Lung (tissue), 16 donors: Measurements from ENCODE around the gene SUGT1. TPM values are rescaled to one million over a fixed set of nuclear protein-coding genes. Genes with fewer than 3 reads are reported as not detected.
"Not testable (repeated sequence)": the region's sequence is repeated elsewhere in the genome, so short reads cannot be mapped to it uniquely, and the experiment has no call there.

Experiments
- ATAC-seq: fragments of 200-7000 bp; cut with Tn5 transposase; one replicate; pipeline ENCODE4 v1.9.1; 2020; ENCODE audit warnings: moderate number of reproducible peaks; ENCODE audit not compliant: insufficient read depth, low FRiP score
- DNase-seq, 3 donors: peaks; one replicate each; pipeline ENCODE4 v3.0.0-alpha.2; 2013 to 2017
- H3K27ac ChIP-seq, 2 donors: one replicate each; pipeline ENCODE4 v1.5.1; 2013; ENCODE audit warnings: mild to moderate bottlenecking in 2 of 2, moderate library complexity in 2 of 2, control low read depth in 1 of 2, inconsistent platforms in 1 of 2, low read depth in 1 of 2, low read length in 1 of 2
- H3K27me3 ChIP-seq, 3 donors: one replicate each; pipeline ENCODE4 v1.5.1; 2013; ENCODE audit warnings: low read length in 2 of 3; ENCODE audit not compliant: control insufficient read depth in 3 of 3, insufficient read depth in 3 of 3
- H3K36me3 ChIP-seq, 4 donors: one replicate each; pipeline ENCODE4 v1.5.1; 2013; ENCODE audit warnings: low read length in 4 of 4, mild to moderate bottlenecking in 1 of 4, moderate library complexity in 1 of 4; ENCODE audit not compliant: control insufficient read depth in 4 of 4, insufficient read depth in 4 of 4
- H3K4me1 ChIP-seq, 5 donors: one replicate each; pipeline ENCODE4 v1.5.1; 2013; ENCODE audit warnings: low read length in 5 of 5, mild to moderate bottlenecking in 2 of 5, moderate library complexity in 1 of 5; ENCODE audit not compliant: control insufficient read depth in 5 of 5, insufficient read depth in 5 of 5
- H3K4me3 ChIP-seq: one replicate; pipeline ENCODE4 v1.5.1; 2013; ENCODE audit warnings: mild to moderate bottlenecking, control low read depth, moderate library complexity
- H3K9ac ChIP-seq, 2 donors: one replicate each; pipeline ENCODE4 v1.5.1; 2013; ENCODE audit warnings: low read length in 2 of 2, control low read depth in 1 of 2; ENCODE audit not compliant: insufficient read depth in 1 of 2
- H3K9me3 ChIP-seq, 4 donors: one replicate each; pipeline ENCODE4 v1.5.1; 2013; ENCODE audit warnings: low read length in 3 of 4, mild to moderate bottlenecking in 1 of 4, moderate library complexity in 1 of 4; ENCODE audit not compliant: control insufficient read depth in 4 of 4, insufficient read depth in 3 of 4
- WGBS, 2 donors: extraction: QIAGEN DNeasy Blood & Tissue Kit; methylation state at CpG; one replicate each; pipeline ENCODE4 v1.1.7; 2013; 5-methylcytosine and 5-hydroxymethylcytosine counted together
- long read RNA-seq, 5 donors: transcript quantifications; one replicate each; lab custom pipeline, GENCODE V29; 2026
- polyA plus RNA-seq, 2 donors: library from polyadenylated mRNA; stranded (reverse); fragments of 200-250 nt; gene quantifications; one replicate each; pipeline ENCODE4 v1.2.1, GENCODE V29; 2013
- total RNA-seq, 2 donors: library from RNA; depleted of rRNA in 1 of 2; stranded (reverse); fragments of >200 nt in 1 of 2; gene quantifications; one replicate each; pipeline ENCODE4 v1.2.1, GENCODE V29; 2014 to 2021
- TF ChIP-seq, protein P1 (sequence below): IDR thresholded peaks from 2 replicates; pipeline ENCODE4 v1.5.1; 2012; ENCODE audit warnings: mild to moderate bottlenecking; ENCODE audit errors: control extremely low read depth, extremely low read depth
- donor health status: control.
- donor health status: control.
- donor health status: Bipolar disorder and iron deficiency.
- donor health status: healthy.
- donor health status: DM: yes; HTN: yes; CAD: no.

SUGT1 gene
- total RNA-seq (10 to 100 TPM; 39.2 to 48.7 TPM), polyA plus RNA-seq (10 to 100 TPM; 30.6 to 37.0 TPM)
- long read RNA-seq, donor 1, transcript SUGT1-204 (1 exons, 2,802 nt) = major isoform, 5 of 22 reads
- long read RNA-seq, donor 1, partial matches to known transcripts = 5 of 22 reads
- long read RNA-seq, donor 1, other reads (novel, unspliced or antisense) = 11 of 22 reads
- long read RNA-seq, donor 2, partial matches to known transcripts = 0 of 3 reads
- long read RNA-seq, donor 2, other reads (novel, unspliced or antisense) = 0 of 3 reads
- long read RNA-seq, donor 3, partial matches to known transcripts = 0 of 2 reads
- long read RNA-seq, donor 3, other reads (novel, unspliced or antisense) = 0 of 2 reads
- long read RNA-seq, donor 4, transcript SUGT1-204 (1 exons, 2,802 nt) = major isoform, 5 of 5 reads
- long read RNA-seq, donor 4, partial matches to known transcripts = 0 of 5 reads
- long read RNA-seq, donor 4, other reads (novel, unspliced or antisense) = 0 of 5 reads
- long read RNA-seq, donor 5, full-length matches to known transcripts = 9 of 38 reads
- long read RNA-seq, donor 5, partial matches to known transcripts = 24 of 38 reads
- long read RNA-seq, donor 5, other reads (novel, unspliced or antisense) = 5 of 38 reads

DNA sequence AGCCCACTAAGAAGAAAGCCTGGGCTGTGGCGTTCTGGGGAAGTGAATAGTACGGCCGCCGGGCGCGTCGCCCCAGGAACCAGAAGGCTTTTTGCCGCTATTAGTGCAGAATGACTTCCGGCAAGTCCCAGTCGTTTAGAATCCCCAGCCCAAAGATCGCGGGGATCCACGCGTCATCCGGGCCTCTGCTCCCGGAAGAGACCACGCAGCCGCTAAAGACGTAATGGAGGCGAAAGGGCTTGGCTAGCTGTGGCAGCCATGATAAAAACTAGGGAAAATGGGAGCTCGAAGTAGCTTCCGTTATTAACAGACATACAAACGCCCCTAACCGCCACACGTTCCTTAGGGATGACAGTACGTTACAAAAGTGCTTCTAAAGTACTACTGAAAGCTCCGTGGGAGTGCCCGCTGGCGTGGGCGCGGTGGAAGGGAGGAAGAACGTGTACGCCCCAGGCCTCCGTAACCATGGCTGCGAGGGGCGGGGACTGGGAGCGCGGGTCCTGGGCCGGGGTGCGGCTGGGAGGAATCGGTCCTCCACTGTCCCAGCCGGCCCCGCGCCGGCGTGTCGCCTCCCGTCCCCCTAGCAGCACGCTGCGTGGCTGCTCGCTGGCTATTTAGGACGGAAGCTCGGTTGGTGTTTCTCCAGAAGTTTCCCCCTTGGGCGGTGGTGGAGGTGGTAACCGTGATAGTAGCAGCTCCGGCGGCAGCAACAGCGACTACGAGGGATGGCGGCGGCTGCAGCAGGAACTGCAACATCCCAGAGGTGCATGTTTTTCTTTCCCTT, at the start of gene SUGT1:
Gene SUGT1, plus strand, starts transcription at position 641 of the 784 bp plus-strand sequence. Its CDS starts 85 bp downstream, at position 726.
- Histone ChIP-seq H3K4me1 (peaks cover 0 to 27% (median 12%) of the 10 kb centered on the region in 5 donors), H3K27ac (peak within 1 kb of the TSS; percentile 89 to 99)

DNA sequence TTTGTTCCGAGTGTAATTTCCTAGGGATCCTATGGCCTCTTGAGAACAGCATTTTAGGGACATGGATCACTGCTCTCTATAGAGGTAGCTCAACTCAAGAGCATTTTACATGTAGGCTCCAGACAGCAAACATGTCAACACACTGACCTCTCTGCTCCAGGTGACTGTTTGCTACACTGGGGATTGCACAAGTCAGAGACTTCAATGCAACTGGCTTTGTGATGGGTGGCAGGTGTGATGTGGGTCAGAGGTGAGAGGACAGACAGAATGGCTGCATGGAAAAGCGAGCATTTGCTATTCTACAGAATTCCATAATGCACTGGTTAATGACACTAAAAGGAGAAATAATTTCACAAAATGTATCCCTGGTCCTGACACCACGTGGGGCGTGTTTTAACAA, 49.3 kb upstream of the SUGT1 start:
- not testable (repeated sequence) for H3K9ac ChIP-seq, H3K9me3 ChIP-seq, H3K36me3 ChIP-seq, H3K4me3 ChIP-seq, H3K27me3 ChIP-seq, ATAC-seq, DNase-seq, H3K27ac ChIP-seq
- peaks cover 0 to 12% (median 5%) of the 10 kb centered on the region in 5 donors for H3K4me1 ChIP-seq
- WGBS, 2 donors = 87 to 96% methylated on average over 2 of the region's 4 CpGs

More for the DNA sequence above, at the start of gene SUGT1:
- DNase-seq (peak; percentile 98 to 99 (median 99)), ATAC-seq (peak; percentile 99)
- Histone ChIP-seq H3K9ac (peak within 1 kb of the TSS; percentile 95 to 98), H3K4me3 (peak within 1 kb of the TSS; percentile 89), H3K36me3 (peaks cover 4 to 14% (median 9%) of the 10 kb centered on the region in 4 donors), H3K27me3 (no peaks in the 10 kb centered on the region), H3K9me3 (no peaks in the 10 kb centered on the region)
- TF ChIP-seq, protein P1, sequence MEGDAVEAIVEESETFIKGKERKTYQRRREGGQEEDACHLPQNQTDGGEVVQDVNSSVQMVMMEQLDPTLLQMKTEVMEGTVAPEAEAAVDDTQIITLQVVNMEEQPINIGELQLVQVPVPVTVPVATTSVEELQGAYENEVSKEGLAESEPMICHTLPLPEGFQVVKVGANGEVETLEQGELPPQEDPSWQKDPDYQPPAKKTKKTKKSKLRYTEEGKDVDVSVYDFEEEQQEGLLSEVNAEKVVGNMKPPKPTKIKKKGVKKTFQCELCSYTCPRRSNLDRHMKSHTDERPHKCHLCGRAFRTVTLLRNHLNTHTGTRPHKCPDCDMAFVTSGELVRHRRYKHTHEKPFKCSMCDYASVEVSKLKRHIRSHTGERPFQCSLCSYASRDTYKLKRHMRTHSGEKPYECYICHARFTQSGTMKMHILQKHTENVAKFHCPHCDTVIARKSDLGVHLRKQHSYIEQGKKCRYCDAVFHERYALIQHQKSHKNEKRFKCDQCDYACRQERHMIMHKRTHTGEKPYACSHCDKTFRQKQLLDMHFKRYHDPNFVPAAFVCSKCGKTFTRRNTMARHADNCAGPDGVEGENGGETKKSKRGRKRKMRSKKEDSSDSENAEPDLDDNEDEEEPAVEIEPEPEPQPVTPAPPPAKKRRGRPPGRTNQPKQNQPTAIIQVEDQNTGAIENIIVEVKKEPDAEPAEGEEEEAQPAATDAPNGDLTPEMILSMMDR = peak; percentile 1
- WGBS, 2 donors = 0% methylated on average over 57 to 61 of the region's 61 CpGs

DNA sequence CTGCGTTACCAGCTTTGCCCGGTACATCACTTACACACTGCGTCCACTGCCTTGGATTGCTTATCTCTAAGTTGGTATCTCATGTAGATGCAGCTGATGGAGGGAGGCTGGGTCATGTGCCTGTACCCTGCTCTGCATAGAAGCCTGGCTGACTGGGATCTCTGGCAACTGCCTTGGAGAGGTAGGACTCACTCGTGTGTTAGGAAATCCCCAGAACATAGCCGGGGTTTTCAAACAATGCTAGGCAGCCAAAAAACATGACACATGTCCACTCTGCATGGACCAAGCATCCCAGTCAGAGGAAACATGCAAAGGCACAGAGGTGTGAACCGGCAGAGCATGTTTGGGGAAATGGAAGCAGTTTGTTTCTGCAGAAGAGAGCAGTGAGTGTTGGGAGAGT, 46.5 kb upstream of the SUGT1 start:
- 77 to 85% methylated on average over 6 of the region's 6 CpGs for WGBS, 2 donors
- H3K4me3 ChIP-seq, H3K9ac ChIP-seq, H3K27me3 ChIP-seq, H3K36me3 ChIP-seq, ATAC-seq, H3K4me1 ChIP-seq, H3K9me3 ChIP-seq, H3K27ac ChIP-seq, DNase-seq: not testable (repeated sequence)

DNA sequence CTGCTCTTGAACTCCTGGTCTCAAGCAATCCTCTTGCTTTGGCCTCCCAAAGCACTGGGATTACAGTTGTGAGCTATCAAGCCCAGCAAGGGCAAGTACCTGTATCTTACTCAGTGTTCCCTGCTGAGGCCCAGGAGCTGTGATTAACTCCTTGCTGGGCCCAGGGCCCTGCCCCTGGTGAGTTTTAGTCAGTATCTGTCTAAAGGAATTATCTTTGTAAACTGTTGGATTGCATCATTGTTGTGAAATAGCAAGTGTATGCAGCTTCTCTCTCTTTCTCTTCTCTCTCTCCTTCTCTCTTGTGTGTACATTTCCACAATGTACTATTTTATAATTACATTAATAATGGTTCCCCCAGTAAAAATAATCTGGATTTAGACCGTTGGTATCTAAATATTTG, 45.8 kb upstream of the SUGT1 start:
- not testable (repeated sequence) for ATAC-seq

DNA sequence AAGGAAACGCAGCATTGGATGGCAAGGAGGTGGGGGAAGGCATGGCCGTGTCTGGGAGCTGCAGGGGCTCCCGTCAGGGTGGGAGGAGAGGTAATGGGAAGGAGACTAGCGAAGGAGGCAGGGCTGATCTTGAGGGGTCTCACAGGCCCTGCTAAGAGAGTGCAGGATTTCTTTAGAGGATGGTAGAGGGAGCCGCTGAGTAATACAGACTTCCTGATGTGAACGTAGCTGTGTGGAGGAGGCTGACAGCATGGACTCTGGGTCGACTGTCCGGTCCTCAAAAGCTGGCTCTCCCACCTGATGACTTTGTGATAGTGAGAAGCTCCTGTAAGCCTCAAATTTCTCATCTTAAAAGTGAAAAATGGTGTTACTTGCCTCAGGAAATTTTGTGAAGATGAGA, 44.5 kb upstream of the SUGT1 start:
- H3K27ac ChIP-seq, ATAC-seq, H3K27me3 ChIP-seq, DNase-seq, H3K36me3 ChIP-seq, H3K9me3 ChIP-seq, H3K4me3 ChIP-seq, H3K4me1 ChIP-seq, H3K9ac ChIP-seq: not testable (repeated sequence)
- 36 to 41% methylated on average over 8 of the region's 8 CpGs for WGBS, 2 donors

More for the DNA sequence above, 45.8 kb upstream of the SUGT1 start:
- not testable (repeated sequence) for H3K4me3 ChIP-seq, H3K9ac ChIP-seq, H3K36me3 ChIP-seq, H3K27me3 ChIP-seq, DNase-seq, H3K4me1 ChIP-seq, H3K27ac ChIP-seq, H3K9me3 ChIP-seq
- 50 to 64% methylated on average over 1 of the region's 1 CpG for WGBS, 2 donors
